SK-N-SH (cell line): ENCODE measurements around the gene KIFC3. TPM values are rescaled to one million over a fixed set of nuclear protein-coding genes. Genes with fewer than 3 reads are reported as not detected.

Experiments used
- CTCF ChIA-PET: fragments of 300-600, 350-600 bp; formaldehyde crosslinking; extraction: SDS; loops from one replicate; lab custom pipeline; 2021; lab: Yijun Ruan, JAX
- POLR2A ChIA-PET: fragments of 350-600 bp; sonication (Branson Sonifier 250); formaldehyde crosslinking; extraction: SDS; loops from one replicate; lab custom pipeline; 2020; ENCODE audit warnings: antibody characterized with exemption, inconsistent platforms; lab: Yijun Ruan, JAX
- DNase-seq: peaks from one replicate; pipeline ENCODE4 v3.0.0; 2012
- H2AFZ ChIP-seq: fragments of 200-600 bp; sonication (generic); 2 replicates; pipeline ENCODE4 v1.8.1; 2016; ENCODE audit warnings: antibody characterized with exemption, mild to moderate bottlenecking, low read depth
- H3F3A ChIP-seq: fragments of 200-600 bp; sonication (generic); replicated peaks from 2 replicates; pipeline ENCODE3; 2016; ENCODE audit warnings: antibody characterized with exemption, mild to moderate bottlenecking; ENCODE audit not compliant: insufficient read depth
- H3K27ac ChIP-seq, 2 experiments: fragments of 200-500 bp in 1 of 2; fragments of 200-600 bp in 1 of 2; sonication (Bioruptor generic) in 1 of 2; sonication (generic), shearing (Covaris generic) in 1 of 2; 2 replicates each; pipeline versions ENCODE4 v1.5.1 to v1.6.1; 2014 to 2016; ENCODE audit warnings: low read depth in 2 of 2, inconsistent platforms in 1 of 2, low read length in 1 of 2, mild to moderate bottlenecking in 1 of 2, mixed read lengths in 1 of 2
- H3K27me3 ChIP-seq: fragments of 200-600 bp; sonication (generic), shearing (Covaris generic); 2 replicates; pipeline ENCODE4 v1.6.1; 2016; ENCODE audit warnings: mixed run types; ENCODE audit not compliant: insufficient read depth
- H3K36me3 ChIP-seq, 2 experiments: fragments of 200-500 bp in 1 of 2; fragments of 200-600 bp in 1 of 2; sonication (Bioruptor generic) in 1 of 2; sonication (generic) in 1 of 2; replicated peaks in 1 of 2; 2 replicates each; pipeline versions ENCODE3 to v1.5.1; 2014 to 2016; ENCODE audit warnings: low read length in 1 of 2, mild to moderate bottlenecking in 1 of 2; ENCODE audit not compliant: insufficient read depth in 2 of 2, control insufficient read depth in 1 of 2
- H3K4me1 ChIP-seq, 2 experiments: fragments of 200-500 bp in 1 of 2; fragments of 200-600 bp in 1 of 2; sonication (Bioruptor generic) in 1 of 2; sonication (generic), shearing (Covaris generic) in 1 of 2; 2 replicates each; pipeline versions ENCODE4 v1.5.1 to v1.6.1; 2014 to 2016; ENCODE audit warnings: low read depth in 1 of 2, low read length in 1 of 2, mixed run types in 1 of 2; ENCODE audit not compliant: insufficient read depth in 2 of 2, control insufficient read depth in 1 of 2
- H3K4me2 ChIP-seq: fragments of 200-600 bp; sonication (generic), shearing (Covaris generic); 2 replicates; pipeline ENCODE4 v1.6.1; 2017; ENCODE audit warnings: mixed run types
- H3K4me3 ChIP-seq, 2 experiments: fragments of 200-500 bp in 1 of 2; fragments of 200-600 bp in 1 of 2; sonication (Bioruptor generic) in 1 of 2; sonication (generic), shearing (Covaris generic) in 1 of 2; 2 replicates each; pipeline versions ENCODE4 v1.5.1 to v1.8.1; 2014 to 2016; ENCODE audit warnings: low read depth in 2 of 2, inconsistent platforms in 1 of 2, low read length in 1 of 2, mild to moderate bottlenecking in 1 of 2, mixed read lengths in 1 of 2, moderate library complexity in 1 of 2
- H3K79me2 ChIP-seq: fragments of 200-600 bp; sonication (generic); 2 replicates; pipeline ENCODE4 v1.8.1; 2017; ENCODE audit warnings: mild to moderate bottlenecking; ENCODE audit not compliant: insufficient read depth
- H3K9ac ChIP-seq: fragments of 200-600 bp; sonication (generic); 2 replicates; pipeline ENCODE4 v1.6.1; 2017; ENCODE audit warnings: mixed run types
- H3K9me2 ChIP-seq: fragments of 200-600 bp; sonication (generic); 2 replicates; pipeline ENCODE4 v1.6.1; 2017; ENCODE audit warnings: mixed run types
- H3K9me3 ChIP-seq: fragments of 200-600 bp; sonication (generic); 2 replicates; pipeline ENCODE4 v1.6.1; 2017; ENCODE audit warnings: mixed run types, mild to moderate bottlenecking, moderate library complexity
- H4K20me1 ChIP-seq: fragments of 200-600 bp; sonication (generic); 2 replicates; pipeline ENCODE4 v1.6.1; 2017; ENCODE audit warnings: mild to moderate bottlenecking, mixed run types; ENCODE audit not compliant: insufficient read depth
- ELF1 ChIP-seq: IDR thresholded peaks from 2 replicates; pipeline ENCODE4 v1.4.0; 2012
- EP300 ChIP-seq, 2 experiments: IDR thresholded peaks; 2 replicates each; pipeline versions ENCODE4 v1.4.0 to v1.6.1; 2012; ENCODE audit warnings: borderline replicate concordance in 1 of 2, low read depth in 1 of 2, low read length in 1 of 2
- FOXM1 ChIP-seq: IDR thresholded peaks from 2 replicates; pipeline ENCODE4 v1.4.0; 2012; ENCODE audit warnings: low read depth, mild to moderate bottlenecking
- GATA2 ChIP-seq: sonication (generic); formaldehyde crosslinking; IDR thresholded peaks from 2 replicates; pipeline ENCODE4 v1.5.0; 2020; ENCODE audit warnings: mild to moderate bottlenecking, missing genetic modification reagents
- JUND ChIP-seq: IDR thresholded peaks from 2 replicates; pipeline ENCODE4 v1.4.0; 2012
- MXI1 ChIP-seq: IDR thresholded peaks from 2 replicates; pipeline ENCODE4 v1.6.1; 2012; ENCODE audit warnings: mild to moderate bottlenecking, low read depth, low read length, improper control_type of control experiment
- NFIC ChIP-seq: IDR thresholded peaks from 2 replicates; pipeline ENCODE4 v1.4.0; 2012; ENCODE audit warnings: borderline replicate concordance
- NRF1 ChIP-seq: IDR thresholded peaks from 2 replicates; pipeline ENCODE4 v1.6.1; 2012; ENCODE audit warnings: low read depth, mild to moderate bottlenecking, low read length
- POLR2AphosphoS5 ChIP-seq: IDR thresholded peaks from 2 replicates; pipeline ENCODE4 v1.6.1; 2012; ENCODE audit warnings: low read depth, low read length
- RCOR1 ChIP-seq: fragments of 150-350 bp; IDR thresholded peaks from 2 replicates; pipeline ENCODE4 v1.6.1; 2017; ENCODE audit warnings: antibody characterized with exemption, low read length
- RXRA ChIP-seq: IDR thresholded peaks from 2 replicates; pipeline ENCODE4 v1.4.0; 2012; ENCODE audit warnings: low read depth, mild to moderate bottlenecking, borderline replicate concordance
- SMC3 ChIP-seq: IDR thresholded peaks from 2 replicates; pipeline ENCODE4 v1.6.1; 2012; ENCODE audit warnings: low read depth, low read length, improper control_type of control experiment
- TAF1 ChIP-seq: IDR thresholded peaks from 2 replicates; pipeline ENCODE4 v1.6.1; 2012; ENCODE audit warnings: low read depth, mild to moderate bottlenecking, low read length, moderate library complexity, borderline replicate concordance
- YY1 ChIP-seq: IDR thresholded peaks from 2 replicates; pipeline ENCODE4 v1.4.0; 2012; ENCODE audit warnings: low read depth, mild to moderate bottlenecking
- whole genome bisulfite sequencing: methylation state at CpG from one replicate; pipeline ENCODE4 v1.1.6; 2017; ENCODE audit warnings: low lambda C conversion rate; 5-methylcytosine and 5-hydroxymethylcytosine counted together
- polyA plus RNA-seq, 3 experiments: library from polyadenylated mRNA; depleted of rRNA; stranded (reverse); fragments of >200 nt; gene quantifications; 2 replicates each; pipeline ENCODE4 v1.2.3, GENCODE V29; 2012
- TF ChIP-seq, protein P1 (sequence below): IDR thresholded peaks from 2 replicates; pipeline ENCODE4 v1.4.0; 2012; ENCODE audit warnings: low read depth, borderline replicate concordance
- TF ChIP-seq, protein P2 (sequence below): IDR thresholded peaks from 2 replicates; pipeline ENCODE4 v1.4.0; 2012; ENCODE audit warnings: low read depth
- TF ChIP-seq, protein P3 (sequence below): fragments of 150-350 bp; IDR thresholded peaks from 2 replicates; pipeline ENCODE4 v1.6.1; 2016; ENCODE audit warnings: mild to moderate bottlenecking, low read depth, low read length
- TF ChIP-seq, protein P4 (sequence below): fragments of 150-350 bp; IDR thresholded peaks from 2 replicates; pipeline ENCODE4 v1.6.1; 2017; ENCODE audit warnings: antibody characterized with exemption, low read length, low read depth, borderline replicate concordance
- TF ChIP-seq, protein P5 (sequence below): IDR thresholded peaks from 2 replicates; pipeline ENCODE4 v1.6.1; 2012; ENCODE audit warnings: mild to moderate bottlenecking, low read depth, low read length, moderate library complexity
- TF ChIP-seq, protein P6 (sequence below): IDR thresholded peaks from 2 replicates; pipeline ENCODE4; 2012

The KIFC3 gene
- polyA plus RNA-seq, 1 of the 3 experiments (the other 2 are of a cell fraction): 65.4 TPM

DNA sequence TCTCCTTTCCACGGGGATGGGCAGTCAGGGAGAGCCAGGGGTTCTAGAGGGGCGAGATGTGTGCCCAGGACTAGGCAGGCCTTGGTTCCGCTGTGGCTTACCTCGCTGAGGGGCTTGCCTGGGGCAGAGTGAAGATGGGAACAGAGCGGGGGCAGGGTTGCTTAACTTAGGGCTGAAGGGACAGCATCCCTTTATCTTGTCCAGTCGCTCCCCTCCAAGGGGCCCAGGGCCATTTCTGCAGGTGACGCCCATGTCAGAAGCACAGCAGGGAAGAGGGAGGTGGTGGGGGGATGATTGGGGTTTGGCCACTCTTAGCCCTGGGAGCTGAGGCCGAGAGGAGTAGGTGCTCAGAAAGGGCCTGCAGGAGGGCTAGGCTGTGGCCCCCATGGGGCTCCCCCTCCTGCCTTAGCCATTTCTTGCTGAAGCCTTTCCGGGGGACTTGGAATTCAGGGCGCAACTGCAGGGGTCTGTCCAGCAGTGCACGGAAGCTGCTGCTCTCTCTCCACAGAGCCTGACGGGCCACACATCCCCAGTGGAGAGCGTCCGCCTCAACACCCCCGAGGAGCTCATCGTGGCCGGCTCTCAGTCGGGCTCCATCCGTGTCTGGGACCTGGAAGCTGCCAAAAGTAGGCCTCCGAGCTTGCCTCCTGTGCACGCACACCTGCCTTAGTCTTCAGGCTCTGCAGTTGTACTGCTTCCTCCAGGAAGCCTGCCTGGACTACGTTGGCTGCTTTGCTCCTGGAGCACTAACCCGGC, 58.2 kb downstream of the KIFC3 start:
- Histone ChIP-seq H3K9me2 (no peaks in the 10 kb centered on the region), H3K4me3 (no peak overlapping the region), H3K36me3 (peaks cover 0 to 8% of the 10 kb centered on the region in 2 experiments), H3K9ac (no peak overlapping the region), H3K4me1 (no peaks in the 10 kb centered on the region; a peak in 1 of 4 replicates), H3F3A (no peaks in the 10 kb centered on the region), H3K4me2 (no peak overlapping the region), H3K27me3 (no peaks in the 10 kb centered on the region), H2AFZ (no peak overlapping the region), H3K9me3 (no peaks in the 10 kb centered on the region), H3K79me2 (peaks cover 3% of the 10 kb centered on the region; the same call in 1 of the 2 replicates), H3K27ac (no peak overlapping the region), H4K20me1 (no peaks in the 10 kb centered on the region)
- TF ChIP-seq ELF1 (no peak), MXI1 (no peak), POLR2AphosphoS5 (no peak), YY1 (no peak), JUND (no peak), RCOR1 (no peak), NRF1 (no peak), EP300 (IDR thresholded peaks at IDR 0.05; ENCODE audit: borderline replicate concordance in 1 of 2, low read depth in 1 of 2, low read length in 1 of 2) (no peak), FOXM1 (no peak)
- TF ChIP-seq, protein P1, sequence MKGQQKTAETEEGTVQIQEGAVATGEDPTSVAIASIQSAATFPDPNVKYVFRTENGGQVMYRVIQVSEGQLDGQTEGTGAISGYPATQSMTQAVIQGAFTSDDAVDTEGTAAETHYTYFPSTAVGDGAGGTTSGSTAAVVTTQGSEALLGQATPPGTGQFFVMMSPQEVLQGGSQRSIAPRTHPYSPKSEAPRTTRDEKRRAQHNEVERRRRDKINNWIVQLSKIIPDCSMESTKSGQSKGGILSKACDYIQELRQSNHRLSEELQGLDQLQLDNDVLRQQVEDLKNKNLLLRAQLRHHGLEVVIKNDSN: no peak
- no peak for DNase-seq
- CTCF ChIA-PET: interaction anchor here (0.8 kb wide), 2 partner anchors 12 to 96 kb away, joined by 3 read pairs; no protein-coding TSS in a partner anchor
- WGBS: 89% methylated on average over 10 of the region's 23 CpGs
- POLR2A ChIA-PET: no interaction called here

DNA sequence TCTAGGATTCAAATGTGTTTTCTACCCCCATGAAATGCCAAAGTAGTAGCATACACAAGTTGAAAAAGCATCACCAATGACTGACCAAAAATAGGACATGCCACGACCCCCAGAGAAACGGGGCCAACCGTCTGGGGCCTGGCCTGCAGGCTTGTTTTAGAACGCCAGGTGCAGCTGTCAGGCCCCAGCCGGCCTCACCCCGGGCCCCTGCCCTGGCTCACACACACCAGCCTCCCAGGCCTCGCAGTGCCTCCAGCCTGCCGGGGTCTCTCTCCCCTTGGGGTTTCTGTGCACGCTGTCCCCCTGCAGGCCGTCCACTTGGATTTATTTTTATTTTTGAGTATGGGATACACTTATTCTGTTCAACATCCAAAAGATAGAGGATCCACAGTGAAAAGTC, 58.8 kb downstream of the KIFC3 start:
- H4K20me1 ChIP-seq: no peaks in the 10 kb centered on the region
- peaks cover 6% of the 10 kb centered on the region; the same call in 1 of the 2 replicates for H3K79me2 ChIP-seq
- H3K9ac ChIP-seq: no peak overlapping the region
- no peak overlapping the region for H2AFZ ChIP-seq
- POLR2A ChIA-PET: no interaction called here
- no peak overlapping the region for H3K4me2 ChIP-seq
- H3K9me2 ChIP-seq: no peaks in the 10 kb centered on the region
- no peaks in the 10 kb centered on the region for H3F3A ChIP-seq
- no peaks in the 10 kb centered on the region for H3K9me3 ChIP-seq
- H3K4me1 ChIP-seq: no peaks in the 10 kb centered on the region
- CTCF ChIA-PET: interaction anchor here (3.6 kb wide), 1 partner anchor 14 kb away, joined by 19 read pairs; no protein-coding TSS in a partner anchor
- DNase-seq: no peak
- no peaks in the 10 kb centered on the region for H3K27me3 ChIP-seq
- no peak overlapping the region for H3K4me3 ChIP-seq
- WGBS: 80% methylated on average over 10 of the region's 10 CpGs
- peaks cover 0 to 8% of the 10 kb centered on the region in 2 experiments for H3K36me3 ChIP-seq
- H3K27ac ChIP-seq: no peak overlapping the region
- TF ChIP-seq EP300 (IDR thresholded peaks at IDR 0.05; ENCODE audit: borderline replicate concordance in 1 of 2, low read depth in 1 of 2, low read length in 1 of 2): no peak
- no peak for TF ChIP-seq SMC3
- TF ChIP-seq RXRA: no peak
- TF ChIP-seq, protein P2, sequence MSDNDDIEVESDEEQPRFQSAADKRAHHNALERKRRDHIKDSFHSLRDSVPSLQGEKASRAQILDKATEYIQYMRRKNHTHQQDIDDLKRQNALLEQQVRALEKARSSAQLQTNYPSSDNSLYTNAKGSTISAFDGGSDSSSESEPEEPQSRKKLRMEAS: no peak
- TF ChIP-seq POLR2AphosphoS5: no peak
- TF ChIP-seq, protein P3, sequence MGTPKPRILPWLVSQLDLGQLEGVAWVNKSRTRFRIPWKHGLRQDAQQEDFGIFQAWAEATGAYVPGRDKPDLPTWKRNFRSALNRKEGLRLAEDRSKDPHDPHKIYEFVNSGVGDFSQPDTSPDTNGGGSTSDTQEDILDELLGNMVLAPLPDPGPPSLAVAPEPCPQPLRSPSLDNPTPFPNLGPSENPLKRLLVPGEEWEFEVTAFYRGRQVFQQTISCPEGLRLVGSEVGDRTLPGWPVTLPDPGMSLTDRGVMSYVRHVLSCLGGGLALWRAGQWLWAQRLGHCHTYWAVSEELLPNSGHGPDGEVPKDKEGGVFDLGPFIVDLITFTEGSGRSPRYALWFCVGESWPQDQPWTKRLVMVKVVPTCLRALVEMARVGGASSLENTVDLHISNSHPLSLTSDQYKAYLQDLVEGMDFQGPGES: no peak
- no peak for TF ChIP-seq TAF1
- no peak for TF ChIP-seq ELF1
- TF ChIP-seq, protein P4, sequence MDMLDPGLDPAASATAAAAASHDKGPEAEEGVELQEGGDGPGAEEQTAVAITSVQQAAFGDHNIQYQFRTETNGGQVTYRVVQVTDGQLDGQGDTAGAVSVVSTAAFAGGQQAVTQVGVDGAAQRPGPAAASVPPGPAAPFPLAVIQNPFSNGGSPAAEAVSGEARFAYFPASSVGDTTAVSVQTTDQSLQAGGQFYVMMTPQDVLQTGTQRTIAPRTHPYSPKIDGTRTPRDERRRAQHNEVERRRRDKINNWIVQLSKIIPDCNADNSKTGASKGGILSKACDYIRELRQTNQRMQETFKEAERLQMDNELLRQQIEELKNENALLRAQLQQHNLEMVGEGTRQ: no peak
- TF ChIP-seq, protein P5, sequence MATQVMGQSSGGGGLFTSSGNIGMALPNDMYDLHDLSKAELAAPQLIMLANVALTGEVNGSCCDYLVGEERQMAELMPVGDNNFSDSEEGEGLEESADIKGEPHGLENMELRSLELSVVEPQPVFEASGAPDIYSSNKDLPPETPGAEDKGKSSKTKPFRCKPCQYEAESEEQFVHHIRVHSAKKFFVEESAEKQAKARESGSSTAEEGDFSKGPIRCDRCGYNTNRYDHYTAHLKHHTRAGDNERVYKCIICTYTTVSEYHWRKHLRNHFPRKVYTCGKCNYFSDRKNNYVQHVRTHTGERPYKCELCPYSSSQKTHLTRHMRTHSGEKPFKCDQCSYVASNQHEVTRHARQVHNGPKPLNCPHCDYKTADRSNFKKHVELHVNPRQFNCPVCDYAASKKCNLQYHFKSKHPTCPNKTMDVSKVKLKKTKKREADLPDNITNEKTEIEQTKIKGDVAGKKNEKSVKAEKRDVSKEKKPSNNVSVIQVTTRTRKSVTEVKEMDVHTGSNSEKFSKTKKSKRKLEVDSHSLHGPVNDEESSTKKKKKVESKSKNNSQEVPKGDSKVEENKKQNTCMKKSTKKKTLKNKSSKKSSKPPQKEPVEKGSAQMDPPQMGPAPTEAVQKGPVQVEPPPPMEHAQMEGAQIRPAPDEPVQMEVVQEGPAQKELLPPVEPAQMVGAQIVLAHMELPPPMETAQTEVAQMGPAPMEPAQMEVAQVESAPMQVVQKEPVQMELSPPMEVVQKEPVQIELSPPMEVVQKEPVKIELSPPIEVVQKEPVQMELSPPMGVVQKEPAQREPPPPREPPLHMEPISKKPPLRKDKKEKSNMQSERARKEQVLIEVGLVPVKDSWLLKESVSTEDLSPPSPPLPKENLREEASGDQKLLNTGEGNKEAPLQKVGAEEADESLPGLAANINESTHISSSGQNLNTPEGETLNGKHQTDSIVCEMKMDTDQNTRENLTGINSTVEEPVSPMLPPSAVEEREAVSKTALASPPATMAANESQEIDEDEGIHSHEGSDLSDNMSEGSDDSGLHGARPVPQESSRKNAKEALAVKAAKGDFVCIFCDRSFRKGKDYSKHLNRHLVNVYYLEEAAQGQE: no peak
- TF ChIP-seq, protein P6, sequence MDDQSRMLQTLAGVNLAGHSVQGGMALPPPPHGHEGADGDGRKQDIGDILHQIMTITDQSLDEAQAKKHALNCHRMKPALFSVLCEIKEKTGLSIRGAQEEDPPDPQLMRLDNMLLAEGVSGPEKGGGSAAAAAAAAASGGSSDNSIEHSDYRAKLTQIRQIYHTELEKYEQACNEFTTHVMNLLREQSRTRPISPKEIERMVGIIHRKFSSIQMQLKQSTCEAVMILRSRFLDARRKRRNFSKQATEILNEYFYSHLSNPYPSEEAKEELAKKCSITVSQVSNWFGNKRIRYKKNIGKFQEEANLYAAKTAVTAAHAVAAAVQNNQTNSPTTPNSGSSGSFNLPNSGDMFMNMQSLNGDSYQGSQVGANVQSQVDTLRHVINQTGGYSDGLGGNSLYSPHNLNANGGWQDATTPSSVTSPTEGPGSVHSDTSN: no peak
- TF ChIP-seq NFIC: no peak
- no peak for TF ChIP-seq GATA2 (CRISPR knock-in tag)
